Testis (tissue), 3 donors: Measurements from ENCODE around the gene KCNQ1OT1. TPM values are rescaled to one million over a fixed set of nuclear protein-coding genes. Genes with fewer than 3 reads are reported as not detected.

Experiments
- DNase-seq: peaks from one replicate; pipeline ENCODE4 v3.0.0-alpha.2; 2019
- H3K27ac ChIP-seq, 2 donors: fragments of 200-600 bp; sonication (generic); one replicate each; pipeline ENCODE4 v1.5.1; 2019
- H3K27me3 ChIP-seq: fragments of 200-600 bp; sonication (generic); one replicate; pipeline ENCODE4 v1.5.1; 2019
- H3K36me3 ChIP-seq: fragments of 200-600 bp; sonication (generic); one replicate; pipeline ENCODE4 v1.5.1; 2017; ENCODE audit warnings: low read depth; ENCODE audit errors: missing control alignments
- H3K4me1 ChIP-seq: fragments of 200-600 bp; sonication (generic); one replicate; pipeline ENCODE4 v1.5.1; 2019
- H3K4me3 ChIP-seq, 2 donors: fragments of 200-600 bp; sonication (generic); one replicate each; pipeline ENCODE4 v1.5.1; 2017 to 2019
- H3K9me3 ChIP-seq: fragments of 200-600 bp; sonication (generic); one replicate; pipeline ENCODE4 v1.5.1; 2017
- CTCF ChIP-seq, 3 experiments: fragments of 450-650 bp in 2 of 3; fragments of 200-600 bp in 1 of 3; sonication (generic) in 1 of 3; IDR thresholded peaks; one replicate each; pipeline ENCODE4 v1.5.1; 2016 to 2019; ENCODE audit warnings: antibody characterized with exemption in 3 of 3, mild to moderate bottlenecking in 2 of 3, moderate library complexity in 1 of 3
- POLR2A ChIP-seq: fragments of 450-650 bp; IDR thresholded peaks from one replicate; pipeline ENCODE4 v1.6.1; 2017; ENCODE audit warnings: antibody characterized with exemption, mild to moderate bottlenecking, moderate library complexity
- WGBS, 2 donors: methylation state at CpG; one replicate each; pipeline ENCODE4 v1.1.5; 2018; 5-methylcytosine and 5-hydroxymethylcytosine counted together
- intact Hi-C: fragments of 100-400 bp; cut with DNase I; formaldehyde crosslinking; loops from one replicate; pipeline ENCODE4 v1.15.1; 2023; ENCODE audit warnings: low total_unique reads
- polyA plus RNA-seq: library from polyadenylated mRNA; stranded (reverse); fragments of 350-450 nt; fragmentation: Illumina TruSeq; extraction: RNeasy Lipid Tissue Mini Kit (QIAGEN cat#74804); gene quantifications from one replicate; pipeline ENCODE4 v1.2.3, GENCODE V29; 2014; ENCODE audit warnings: low read depth, low replicate concordance; ENCODE audit not compliant: insufficient read depth
- total RNA-seq, 2 donors: library from RNA; depleted of rRNA; stranded (reverse); fragments of >200 nt; gene quantifications; one replicate each; pipeline ENCODE4 v1.2.3, GENCODE V29; 2016

The KCNQ1OT1 gene
- total and polyA plus RNA-seq, 3 donors from 2014 or later: 0.20 to 5.9 (median 4.0) TPM

- Histone ChIP-seq H3K27ac (no peak overlapping the region), H3K27me3 (no peaks in the 10 kb centered on the region), H3K4me1 (no peaks in the 10 kb centered on the region), H3K36me3 (no peaks in the 10 kb centered on the region), H3K9me3 (no peaks in the 10 kb centered on the region), H3K4me3 (no peak overlapping the region)
- WGBS, 2 donors: 56 to 65% methylated on average over 8 of the region's 8 CpGs
- TF ChIP-seq POLR2A (no peak), CTCF (IDR thresholded peaks at IDR 0.05) (no peak)
- intact Hi-C loops: no loop called here
- no peak for DNase-seq
Measured at GRCh38 chr11:2599561-2600189, 100.1 kb downstream of the KCNQ1OT1 start.

GRCh38 chr11:2595204-2595603 lies 104.6 kb downstream of the KCNQ1OT1 start:
- intact Hi-C loops: no loop called here
- TF ChIP-seq CTCF (IDR thresholded peaks at IDR 0.05) (no peak), POLR2A (no peak)
- no peak overlapping the region for H3K4me3 ChIP-seq
- 94% methylated on average over 3 of the region's 3 CpGs for WGBS, 2 donors
- no peaks in the 10 kb centered on the region for H3K27me3 ChIP-seq
- no peaks in the 10 kb centered on the region for H3K36me3 ChIP-seq
- H3K27ac ChIP-seq: no peak overlapping the region
- no peaks in the 10 kb centered on the region for H3K4me1 ChIP-seq
- DNase-seq: no peak
- H3K9me3 ChIP-seq: no peaks in the 10 kb centered on the region

GRCh38 chr11:2594267-2594666 lies 105.5 kb downstream of the KCNQ1OT1 start:
- Histone ChIP-seq H3K27me3 (no peaks in the 10 kb centered on the region), H3K9me3 (no peaks in the 10 kb centered on the region), H3K4me1 (no peaks in the 10 kb centered on the region), H3K4me3 (no peak overlapping the region), H3K27ac (no peak overlapping the region), H3K36me3 (no peaks in the 10 kb centered on the region)
- intact Hi-C loops: no loop called here
- 92 to 100% methylated on average over 1 of the region's 1 CpG for WGBS, 2 donors
- DNase-seq: no peak
- TF ChIP-seq POLR2A: no peak
- no peak for TF ChIP-seq CTCF (IDR thresholded peaks at IDR 0.05)

- Histone ChIP-seq H3K4me1 (no peaks in the 10 kb centered on the region), H3K9me3 (no peaks in the 10 kb centered on the region), H3K4me3 (no peak overlapping the region), H3K27ac (no peak overlapping the region), H3K36me3 (no peaks in the 10 kb centered on the region), H3K27me3 (no peaks in the 10 kb centered on the region)
- TF ChIP-seq CTCF (IDR thresholded peaks at IDR 0.05): no peak
- TF ChIP-seq POLR2A: no peak
- intact Hi-C loops: no loop called here
- 91 to 94% methylated on average over 14 of the region's 15 CpGs for WGBS, 2 donors
- peak; percentile 9 for DNase-seq
Measured at GRCh38 chr11:2593393-2593950, 106.3 kb downstream of the KCNQ1OT1 start.
